Stimulated activated CD8-positive, alpha-beta memory T cell treated with anti-CD3 and anti-CD28 coated beads, Interleukin-15, amount 100 ng/mL, for 4 hours (primary cell): ENCODE measurements around the gene SLX4.

ENCODE experiments used
- DNase-seq, 2 donors: peaks; one replicate each; pipeline ENCODE4 v3.0.0-alpha.2; 2020; ENCODE audit warnings: low read depth in 2 of 2

Gene SLX4

GRCh38 chr16:3580686-3581085 is 30.7 kb downstream of the SLX4 start:
- DNase-seq: no peak

GRCh38 chr16:3580251-3580651 is 31.2 kb downstream of the SLX4 start:
- no peak for DNase-seq

- DNase-seq: no peak
Measured at GRCh38 chr16:3579776-3580175, 31.6 kb downstream of the SLX4 start.

- peak; percentile 23 to 30 for DNase-seq
Measured at GRCh38 chr16:3578610-3579551, 32.5 kb downstream of the SLX4 start.

GRCh38 chr16:3578121-3578520 is 33.3 kb downstream of the SLX4 start:
- DNase-seq: no peak

GRCh38 chr16:3577302-3577752 is 34.1 kb downstream of the SLX4 start, which contains the start of gene NLRC3:
NLRC3 (minus strand) TSS chr16:3577403; CDS start chr16:3565036, 12,367 bp downstream.
- no peak for DNase-seq

GRCh38 chr16:3576211-3576610 is 35.2 kb downstream of the SLX4 start:
- no peak for DNase-seq

- no peak for DNase-seq
Measured at GRCh38 chr16:3575491-3575890, 35.9 kb downstream of the SLX4 start.

GRCh38 chr16:3574195-3574594 is 37.2 kb downstream of the SLX4 start:
- no peak for DNase-seq

- DNase-seq: no peak
Measured at GRCh38 chr16:3573146-3573815, 38.1 kb downstream of the SLX4 start.

- no peak for DNase-seq
Measured at GRCh38 chr16:3570420-3571062, 40.9 kb downstream of the SLX4 start.

- DNase-seq: no peak
Measured at GRCh38 chr16:3569851-3570250, 41.6 kb downstream of the SLX4 start.

GRCh38 chr16:3566990-3567389 is 44.4 kb downstream of the SLX4 start:
- DNase-seq: no peak

GRCh38 chr16:3564889-3565141 is 46.6 kb downstream of the SLX4 start:
- DNase-seq: no peak

- DNase-seq: no peak
Measured at GRCh38 chr16:3564130-3564888, 47.1 kb downstream of the SLX4 start.

GRCh38 chr16:3562914-3563480 is 48.4 kb downstream of the SLX4 start:
- DNase-seq: no peak

GRCh38 chr16:3561626-3562025 is 49.8 kb downstream of the SLX4 start:
- DNase-seq: no peak

GRCh38 chr16:3554351-3554928 is 57.0 kb downstream of the SLX4 start:
- no peak for DNase-seq

- no peak for DNase-seq
Measured at GRCh38 chr16:3553138-3553923, 58.1 kb downstream of the SLX4 start.
